Stimulated activated CD8-positive, alpha-beta memory T cell treated with anti-CD3 and anti-CD28 coated beads, Interleukin-15, amount 100 ng/mL, for 48 hours (primary cell): ENCODE measurements around the gene DDO.

Experiments
- DNase-seq, 2 donors: peaks; one replicate each; pipeline ENCODE4 v3.0.0-alpha.2; 2020; ENCODE audit warnings: low read depth in 2 of 2

The DDO gene

DNA sequence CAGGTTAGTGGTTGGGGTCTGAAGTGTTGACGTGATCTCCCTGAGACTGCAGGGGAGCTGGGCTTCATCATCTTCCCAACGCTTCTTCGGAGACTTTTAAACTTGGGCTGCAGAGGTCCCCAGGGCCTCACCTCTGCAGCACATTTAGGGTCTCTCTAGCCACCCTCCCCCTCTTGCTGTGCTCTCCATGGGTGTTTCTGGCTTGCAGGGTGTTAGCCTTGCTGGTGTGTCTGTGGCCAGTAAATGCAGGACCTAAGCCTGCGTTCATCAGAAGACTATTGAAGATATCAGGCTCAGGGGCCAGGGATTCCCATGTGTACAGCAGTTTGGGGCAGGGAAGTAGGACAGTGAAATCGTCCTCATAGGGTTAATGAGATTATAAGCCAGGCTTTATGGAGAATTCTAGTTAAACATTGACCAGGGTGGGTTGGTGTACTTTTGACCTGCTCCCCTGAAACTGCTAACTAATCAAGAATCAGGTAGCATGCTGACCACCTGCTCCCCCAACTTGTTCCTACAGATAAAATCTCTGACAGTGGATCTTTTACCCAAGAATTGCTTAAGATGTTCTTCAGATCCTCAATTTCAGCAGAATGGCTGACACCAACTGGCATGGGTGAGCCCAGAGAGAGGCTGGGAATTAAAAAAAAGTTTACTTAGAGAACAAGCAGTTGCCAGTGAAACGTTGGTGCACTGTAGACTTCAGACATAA lies 3.8 kb upstream of the DDO start:
- no peak for DNase-seq

DNA sequence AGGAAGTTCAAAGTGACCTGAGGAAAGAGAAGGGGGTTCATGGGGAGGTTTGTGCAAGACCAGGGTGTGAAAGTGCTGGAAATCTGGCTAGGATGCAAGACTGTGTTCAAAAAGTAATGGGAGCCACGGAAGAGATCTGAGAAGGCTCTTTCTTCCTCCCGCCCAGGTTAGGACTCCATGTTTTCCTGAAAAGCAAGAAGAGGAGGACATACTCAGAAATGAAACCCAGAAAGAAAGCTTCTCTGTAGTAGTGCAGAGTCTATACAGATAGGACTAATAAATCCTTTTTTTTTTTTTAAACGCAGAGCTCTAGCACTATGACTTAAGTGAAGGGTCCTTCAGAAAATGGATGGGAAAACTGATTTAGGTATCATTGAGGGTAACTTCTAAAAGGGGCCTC lies 3.2 kb upstream of the DDO start:
- no peak for DNase-seq

DNA sequence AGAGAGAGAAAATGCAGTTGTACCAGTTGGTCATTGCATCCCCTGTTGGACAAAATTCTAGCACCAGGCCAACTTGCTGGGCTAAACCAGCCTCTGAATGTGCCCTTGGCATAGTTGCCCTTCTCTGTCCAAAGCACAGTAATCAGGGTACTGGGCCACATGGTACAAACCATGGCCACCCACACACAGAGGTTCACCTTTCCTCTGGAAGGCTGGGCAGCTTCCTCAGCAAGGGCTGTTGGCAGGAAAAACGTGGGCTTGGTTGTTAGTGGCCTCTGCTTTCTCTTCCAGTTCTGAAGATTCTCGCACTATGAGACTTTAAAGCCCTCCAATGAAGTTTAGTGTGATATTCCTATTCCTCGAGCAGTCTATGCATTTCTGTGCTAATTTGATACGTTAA lies 706 bp downstream of the DDO start:
- no peak for DNase-seq

DNA sequence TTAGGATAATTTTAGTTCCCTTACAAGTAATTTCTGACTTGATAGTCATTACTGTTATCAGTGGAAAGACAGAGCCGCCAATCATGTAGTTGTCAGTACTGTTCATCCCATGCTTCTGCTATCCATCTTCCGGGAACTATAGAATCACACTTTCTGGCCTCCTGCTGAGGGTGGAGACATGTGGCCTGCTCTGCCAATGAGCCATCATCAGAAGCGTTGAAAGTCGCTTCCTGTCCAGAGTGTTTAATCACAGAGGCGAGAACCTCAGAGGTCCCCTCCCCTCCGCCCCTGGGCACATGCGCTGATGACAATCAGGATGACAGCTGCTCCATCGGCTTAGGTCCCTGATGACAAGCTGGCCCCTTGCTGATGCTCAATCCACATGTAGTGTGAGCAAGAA lies 3.0 kb downstream of the DDO start:
- no peak for DNase-seq

DNA sequence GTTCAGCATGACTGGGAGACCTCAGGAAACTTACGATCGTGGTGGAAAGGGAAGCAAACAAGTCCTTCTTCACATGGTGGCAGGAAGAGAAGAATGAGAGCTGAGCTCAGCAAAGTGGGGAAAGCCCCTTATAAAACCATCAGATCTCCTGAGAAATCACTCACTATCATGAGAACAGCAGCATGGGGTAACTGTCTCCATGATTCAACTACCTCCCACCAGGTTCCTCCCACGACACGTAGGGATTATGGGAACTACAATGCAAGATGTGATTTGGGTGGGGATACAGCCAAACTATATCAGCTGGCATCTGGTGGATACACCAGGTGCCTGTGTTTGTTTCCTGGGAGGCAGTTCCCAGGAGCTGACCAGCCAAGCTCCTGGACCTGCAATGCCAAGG lies 4.9 kb downstream of the DDO start:
- no peak for DNase-seq

DNA sequence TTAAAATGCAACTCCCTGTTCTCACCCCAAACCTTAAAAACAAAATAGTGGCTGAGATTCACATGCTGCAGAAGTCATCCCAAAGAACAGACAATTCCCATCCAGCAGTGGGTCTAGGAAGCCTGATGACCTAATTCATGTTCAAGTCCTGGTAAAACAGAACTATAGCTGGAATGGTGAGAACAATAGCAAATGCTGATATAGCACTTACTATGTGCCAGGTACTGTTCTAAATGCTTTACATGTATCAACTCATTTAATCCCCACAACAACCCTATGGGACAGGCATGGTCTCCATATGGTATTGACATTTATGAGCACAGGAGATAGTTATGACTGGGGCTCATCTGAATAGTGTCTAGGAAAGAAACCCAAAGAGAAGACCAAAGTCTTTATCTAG lies 5.6 kb downstream of the DDO start:
- no peak for DNase-seq

DNA sequence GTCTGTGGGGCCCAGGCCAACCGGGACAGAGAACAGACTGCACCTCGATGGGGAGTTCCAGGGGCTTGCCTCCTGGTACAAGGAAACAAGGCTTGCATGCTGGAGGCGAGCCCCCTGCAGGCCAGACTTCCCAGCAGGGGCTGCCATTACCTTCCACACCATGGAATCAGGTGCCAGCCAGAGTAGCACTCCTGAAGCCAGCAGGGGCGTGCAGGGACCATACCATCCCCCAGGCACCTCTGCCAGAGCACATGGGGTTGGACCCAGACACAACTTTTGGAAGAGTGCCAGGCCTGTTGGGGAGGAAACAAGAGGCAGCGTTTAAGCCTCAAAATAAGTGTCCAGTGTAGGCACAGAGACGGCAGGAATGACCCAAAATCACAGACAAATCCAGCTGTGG lies 6.5 kb downstream of the DDO start:
- no peak for DNase-seq

DNA sequence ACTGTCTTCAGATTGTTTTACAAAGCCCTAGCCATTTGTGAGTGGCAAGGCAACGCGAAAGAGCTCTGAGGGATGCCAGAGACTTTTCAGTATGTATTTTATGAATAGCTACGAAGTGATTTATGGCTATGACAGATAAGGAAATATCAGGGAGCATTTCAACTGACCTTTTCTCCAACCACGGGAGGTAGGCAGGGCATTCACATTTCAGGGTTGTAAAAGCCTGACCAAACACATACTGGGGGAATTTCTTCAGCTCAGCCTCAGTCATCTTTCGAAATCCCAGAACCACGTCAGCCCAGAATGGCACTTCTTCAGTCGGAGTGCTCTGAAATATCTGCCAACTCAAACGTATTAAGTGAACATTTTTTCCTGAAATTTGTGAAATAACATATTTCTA lies 10.8 kb downstream of the DDO start:
- no peak for DNase-seq

DNA sequence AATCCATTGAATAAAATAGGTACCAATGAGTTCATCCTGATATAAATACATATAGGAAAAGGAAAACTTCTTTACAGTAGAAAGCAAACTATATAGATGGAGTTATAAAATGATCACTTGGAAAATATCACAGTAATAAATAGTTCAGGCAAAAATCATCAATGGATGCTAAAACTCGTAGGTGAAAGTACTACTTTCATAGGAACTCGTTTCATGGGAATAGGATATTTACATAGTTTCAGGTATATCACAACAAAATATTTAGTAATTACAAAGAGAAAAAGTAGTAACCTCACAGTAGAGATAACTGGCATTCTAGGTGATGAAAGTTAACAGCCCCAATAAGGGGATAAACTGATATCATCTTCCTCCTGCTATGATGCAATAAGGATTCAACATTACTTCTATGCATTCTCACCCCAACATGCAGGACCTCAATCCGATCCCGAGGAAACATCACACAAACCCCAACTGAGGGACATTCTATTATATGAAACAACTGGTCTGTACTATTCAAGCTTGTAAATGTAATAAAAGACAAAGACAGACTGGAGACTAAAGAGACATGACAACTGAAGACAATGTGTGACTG lies 13.7 kb downstream of the DDO start:
- no peak for DNase-seq

DNA sequence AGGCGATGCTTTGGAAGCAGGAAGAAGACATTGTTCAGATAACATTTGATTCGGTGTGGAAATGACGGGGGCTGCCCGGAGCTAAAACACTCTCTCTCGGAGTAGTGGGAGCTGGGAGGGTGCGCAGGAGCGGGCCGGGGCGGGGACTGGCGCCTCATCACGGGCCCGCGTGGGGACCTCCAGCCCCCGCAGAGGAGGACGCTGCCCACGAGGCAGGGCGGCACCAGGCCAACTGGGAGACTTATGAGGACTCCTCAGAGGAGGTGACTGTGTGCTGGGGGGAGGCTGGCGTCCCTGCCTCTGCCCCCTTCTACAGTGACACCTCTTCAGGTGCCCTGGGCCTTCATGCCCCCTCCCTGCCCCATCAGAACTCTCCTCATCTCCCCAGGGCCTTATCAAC lies 15.2 kb downstream of the DDO start:
- DNase-seq = no peak

DNA sequence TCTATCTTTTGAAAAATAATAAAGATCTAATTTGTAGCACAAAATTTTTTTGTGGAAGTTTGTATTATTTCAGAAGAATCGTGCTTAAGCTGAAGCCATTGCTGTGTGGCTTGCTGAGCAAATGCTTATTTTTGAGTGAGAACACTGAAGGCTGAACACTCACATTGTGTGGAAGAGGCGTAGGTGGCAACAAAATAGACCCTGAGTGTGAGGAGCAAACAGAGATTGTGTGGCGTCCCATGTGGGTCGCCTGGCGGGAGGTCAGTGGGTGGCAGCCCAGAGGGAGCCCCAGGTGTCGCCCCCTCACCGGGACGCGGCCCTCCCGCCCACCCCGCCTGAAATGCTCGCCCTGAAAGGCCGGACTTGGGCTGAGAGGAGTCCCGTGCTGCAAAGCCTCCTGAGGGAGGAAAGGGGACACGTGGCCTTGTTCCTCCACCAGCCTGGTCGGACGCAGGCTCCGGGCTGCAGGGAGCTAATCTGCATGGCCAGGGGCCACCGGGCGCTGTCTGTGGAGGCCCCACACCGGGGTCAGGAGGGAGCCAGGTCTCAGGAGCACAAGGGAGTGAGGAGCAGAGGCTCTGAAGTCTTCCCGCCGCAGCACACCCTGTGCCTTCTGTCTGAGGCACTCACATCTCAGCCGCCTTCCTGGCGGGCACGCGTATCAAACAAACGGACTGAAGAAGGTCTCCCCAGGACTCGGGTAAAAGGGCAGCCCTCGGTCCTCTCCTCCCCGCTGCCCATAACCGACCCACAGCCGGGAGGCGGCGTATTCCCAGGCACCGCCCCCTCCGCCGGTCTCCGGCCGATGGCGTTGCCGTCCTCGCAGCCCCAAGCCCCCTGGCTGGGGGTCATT lies 15.9 kb downstream of the DDO start:
- DNase-seq = no peak

DNA sequence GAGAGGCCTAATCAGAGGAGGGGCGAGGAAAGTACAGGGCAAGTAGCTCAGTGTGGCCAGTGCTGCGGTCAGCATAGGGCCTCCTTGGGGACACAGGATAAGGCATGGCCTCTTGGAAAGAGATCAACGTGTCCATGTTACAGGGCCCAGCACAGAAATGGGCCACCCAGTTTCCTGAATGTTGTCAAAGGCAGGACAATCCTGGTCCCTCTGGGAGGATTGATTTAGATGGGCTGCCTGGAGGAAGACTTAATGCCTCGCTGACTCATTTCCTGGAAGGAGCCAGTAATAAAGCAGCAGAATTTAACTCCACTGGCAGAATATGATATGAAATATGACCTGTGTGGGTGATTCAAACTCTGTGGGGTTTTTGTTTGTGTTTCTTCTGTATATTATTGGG lies 16.6 kb downstream of the DDO start:
- DNase-seq = no peak

DNA sequence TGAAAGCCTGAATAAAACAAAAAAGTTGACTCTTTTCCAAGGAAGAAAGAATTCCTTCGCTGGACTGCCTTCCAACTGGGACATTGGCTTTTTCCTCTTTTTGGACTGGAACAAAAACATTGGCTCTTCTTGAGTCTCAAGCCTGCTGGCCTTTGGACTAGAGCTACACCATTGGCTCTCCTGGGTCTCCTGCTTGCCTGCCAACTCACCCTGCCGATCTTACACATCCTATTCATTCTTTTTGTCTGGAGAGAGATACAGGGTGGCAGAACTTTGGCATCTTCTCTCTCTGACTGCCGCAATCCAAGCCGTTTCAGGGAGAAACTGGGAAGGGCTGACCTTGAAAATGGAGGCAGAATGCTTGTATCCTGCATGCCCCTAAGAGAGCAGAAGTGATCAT lies 20.2 kb downstream of the DDO start:
- DNase-seq = no peak

DNA sequence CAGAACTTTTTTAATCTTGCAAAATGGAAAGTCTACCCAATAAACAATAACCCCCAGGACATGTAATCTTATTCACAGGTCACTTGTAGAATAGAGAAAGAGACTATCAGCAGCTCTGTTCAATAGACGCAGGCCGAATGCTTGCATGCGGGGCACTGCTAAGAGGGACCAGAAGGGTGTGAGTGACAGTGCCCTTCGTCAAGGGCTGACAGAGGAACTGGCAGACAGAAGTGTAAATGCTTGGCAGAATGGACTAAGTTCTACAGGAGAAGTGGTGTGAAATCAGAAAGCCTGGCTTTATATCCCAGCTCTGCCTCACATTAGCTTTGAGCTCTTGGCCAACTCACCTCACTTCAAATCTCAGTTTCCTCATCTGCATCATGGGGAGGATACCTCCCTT lies 21.0 kb downstream of the DDO start:
- no peak for DNase-seq

DNA sequence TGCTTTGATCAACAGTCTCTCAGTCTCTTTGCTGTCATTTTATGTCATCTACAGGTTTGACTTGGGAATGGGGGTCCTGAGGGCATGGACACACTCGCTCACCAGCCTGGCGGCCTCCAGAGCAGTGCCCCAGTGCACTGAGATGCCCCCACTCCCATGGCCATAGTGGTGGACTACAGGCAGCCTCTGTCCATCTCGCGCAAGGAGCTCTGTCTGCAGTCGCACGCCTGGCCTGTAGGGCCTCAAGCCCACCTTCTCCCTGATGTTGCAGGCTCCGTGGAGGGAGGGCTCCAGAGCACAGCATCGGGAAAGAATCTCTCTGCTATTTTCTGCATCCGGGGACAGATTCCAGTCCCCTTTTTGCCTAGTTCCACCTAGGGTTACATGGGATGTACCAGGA lies 22.6 kb downstream of the DDO start:
- DNase-seq = no peak

DNA sequence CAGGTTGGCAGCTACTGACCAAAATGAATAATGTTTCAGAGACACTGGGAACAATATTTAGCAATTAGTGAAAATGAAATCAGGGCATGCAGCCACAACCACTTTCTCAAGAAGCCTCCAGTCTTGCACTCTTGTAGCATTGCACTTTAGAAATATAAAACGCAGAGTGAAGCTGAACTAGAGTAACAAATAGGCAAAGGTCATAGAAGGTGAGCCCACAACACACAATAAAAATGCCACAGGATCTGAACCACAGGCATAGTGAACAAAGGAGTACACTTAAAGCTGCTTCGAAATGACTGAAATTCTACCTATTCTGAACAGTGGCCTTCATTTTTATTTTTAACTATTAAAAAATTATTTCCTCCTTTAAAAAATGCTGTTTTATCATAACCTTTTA lies 25.0 kb downstream of the DDO start:
- no peak for DNase-seq

DNA sequence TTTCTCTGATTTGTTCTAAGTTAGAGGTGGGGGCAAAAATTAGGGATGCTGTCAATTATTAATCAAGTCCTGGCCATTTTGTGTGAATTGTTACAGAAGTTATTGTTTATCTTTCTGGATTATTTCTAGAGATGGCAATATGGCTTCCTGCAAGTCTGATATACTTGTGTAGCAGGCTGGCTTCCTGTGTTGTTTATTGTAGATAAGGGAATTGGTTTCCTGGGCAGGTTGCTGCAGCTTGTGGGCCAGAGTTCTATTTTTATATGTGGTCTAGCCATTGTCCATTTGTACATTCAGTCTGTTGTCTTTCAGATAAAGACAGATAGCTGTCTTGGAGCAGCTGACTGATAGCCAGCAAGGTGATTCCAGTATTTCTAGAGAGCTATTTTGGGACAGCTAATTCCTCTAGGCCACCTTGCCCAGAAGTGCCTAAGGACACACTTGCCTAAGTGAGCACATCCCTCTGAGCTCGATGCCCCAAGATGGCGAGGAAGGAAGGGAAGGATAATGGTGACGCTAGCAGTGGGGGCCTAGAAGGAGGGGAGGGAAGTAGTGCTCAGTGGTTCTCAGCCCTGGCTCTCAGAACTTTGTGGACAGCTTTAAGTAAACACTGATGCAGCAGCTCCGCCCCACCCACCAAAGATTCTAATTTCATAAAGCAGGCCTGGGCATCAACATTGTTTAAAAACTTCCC lies 25.5 kb downstream of the DDO start:
- no peak for DNase-seq

DNA sequence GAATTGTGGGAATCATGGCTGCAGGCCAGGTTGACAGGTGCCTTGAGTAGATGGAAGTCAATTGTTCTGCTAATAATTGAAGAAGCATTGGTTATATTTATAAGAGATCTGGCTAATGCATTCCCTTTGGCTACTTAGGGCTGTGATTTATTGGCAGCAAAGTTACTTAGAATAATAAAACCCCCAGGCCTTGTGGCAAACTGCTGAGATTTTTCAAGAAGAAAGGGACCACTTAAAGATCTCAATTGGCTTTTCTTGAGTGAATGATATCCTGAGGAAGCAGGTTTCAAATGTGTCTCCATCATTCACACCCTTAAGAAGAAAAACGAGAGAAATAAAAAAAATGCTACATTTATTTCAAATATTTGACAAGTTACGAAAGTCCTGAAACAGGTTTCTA lies 27.4 kb downstream of the DDO start:
- no peak for DNase-seq

DNA sequence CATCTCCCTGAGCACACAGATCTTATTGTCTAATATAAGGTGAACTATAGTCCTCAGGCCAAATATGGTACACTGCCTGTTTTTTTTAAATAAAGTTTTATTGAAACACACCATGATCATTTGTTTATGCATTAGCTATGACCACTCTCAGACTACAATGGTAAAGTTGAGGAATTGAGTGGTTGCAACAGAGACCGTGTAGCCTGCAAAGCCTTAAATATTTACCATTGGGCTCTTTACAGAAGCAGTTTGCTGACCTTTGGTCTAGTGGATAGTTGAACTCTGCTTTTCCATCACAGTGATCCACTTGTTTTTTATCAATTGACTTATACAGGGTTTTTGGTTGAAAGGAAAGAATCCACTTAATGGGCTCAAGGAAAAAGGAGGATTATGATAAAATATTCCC lies 29.9 kb downstream of the DDO start:
- no peak for DNase-seq

DNA sequence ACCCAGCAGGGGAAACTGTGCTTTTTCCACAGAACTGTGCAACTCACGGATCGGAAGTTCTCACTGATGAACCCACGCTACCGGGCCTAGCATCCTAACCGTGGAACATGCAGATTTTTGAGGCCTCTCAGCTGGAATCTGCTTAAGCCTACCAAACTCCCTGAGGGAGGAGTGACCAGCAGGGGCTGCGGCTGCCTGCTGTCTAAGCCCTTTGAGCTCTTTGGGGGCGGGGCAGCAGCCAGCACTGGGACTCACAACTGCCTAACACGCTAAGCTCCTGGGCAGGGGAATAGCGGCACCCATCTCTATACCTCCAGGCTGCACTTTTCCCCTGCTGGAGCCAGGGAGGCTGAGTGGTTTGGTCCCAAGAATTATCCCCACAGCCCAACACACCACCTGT lies 36.8 kb downstream of the DDO start:
- DNase-seq = no peak

DNA sequence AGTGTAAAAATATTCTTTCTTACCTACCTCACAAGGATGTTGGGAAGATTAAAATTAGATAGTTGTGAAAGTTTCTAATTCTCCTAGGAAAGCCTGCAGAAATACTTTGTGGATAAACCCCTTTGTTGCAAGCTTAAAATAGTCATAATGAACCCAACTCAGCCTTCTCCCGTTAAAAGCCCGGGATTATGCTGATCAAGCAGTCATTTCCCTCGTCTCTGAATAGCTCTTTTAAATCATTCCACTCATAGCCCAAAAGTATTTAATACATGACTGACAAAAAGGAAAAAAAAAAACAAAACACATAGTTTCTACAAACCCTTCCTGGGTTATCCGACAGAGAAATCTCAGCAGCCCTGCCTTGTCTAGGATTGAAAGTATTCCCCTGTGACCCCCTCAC lies 46.3 kb downstream of the DDO start:
- DNase-seq = no peak

DNA sequence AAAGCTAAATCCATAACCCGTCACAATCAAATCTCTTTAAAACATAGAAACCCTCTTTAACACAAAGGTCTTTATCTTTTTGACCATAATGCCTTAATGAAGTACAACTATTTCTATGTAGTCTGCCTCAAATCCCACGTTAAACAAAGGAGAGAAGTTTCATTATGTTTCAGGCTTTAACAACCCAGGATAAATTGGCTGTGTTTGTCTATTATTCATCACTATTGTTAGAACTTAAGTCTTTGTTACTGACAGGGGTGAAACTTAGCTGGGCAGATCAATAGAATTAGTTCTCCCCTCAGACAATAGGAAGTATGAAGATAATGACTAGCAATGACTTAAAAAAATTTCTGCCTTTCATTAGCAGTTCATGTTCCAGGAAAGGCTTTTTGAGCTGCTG lies 47.1 kb downstream of the DDO start:
- no peak for DNase-seq

DNA sequence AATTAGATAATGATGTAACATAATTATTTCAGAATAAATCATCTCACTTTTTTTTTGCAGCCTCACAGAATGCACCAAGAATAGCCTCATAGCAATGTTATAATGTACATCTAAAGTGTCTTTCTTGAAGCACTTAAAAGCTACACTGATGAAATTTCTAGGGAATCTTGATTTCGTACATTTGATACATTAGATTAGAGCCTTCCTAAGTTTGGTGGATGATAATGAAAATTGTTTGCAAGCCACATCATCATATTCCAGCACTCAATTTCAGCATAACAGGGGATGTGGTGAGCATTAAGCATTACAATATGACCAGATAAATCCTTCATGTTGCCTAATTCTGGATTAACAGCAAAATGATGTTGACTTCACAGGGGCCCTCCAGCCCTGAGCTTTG lies 47.5 kb downstream of the DDO start:
- DNase-seq = no peak
